Loucy (cell line): ENCODE measurements around the gene FBXL14.

Experiments
- EZH2phosphoT487 ChIP-seq: fragments of 200-600 bp; IDR thresholded peaks from 2 replicates; pipeline ENCODE4 v1.6.1; 2018; ENCODE audit warnings: antibody characterized with exemption, mild to moderate bottlenecking, moderate library complexity, borderline replicate concordance
- TF ChIP-seq, protein P1 (sequence below): fragments of 200-600 bp; sonication (generic); conservative IDR thresholded peaks from 2 replicates; pipeline ENCODE4 v1.5.1; 2014; ENCODE audit warnings: mild to moderate bottlenecking, antibody characterized with exemption, low read length

DNA sequence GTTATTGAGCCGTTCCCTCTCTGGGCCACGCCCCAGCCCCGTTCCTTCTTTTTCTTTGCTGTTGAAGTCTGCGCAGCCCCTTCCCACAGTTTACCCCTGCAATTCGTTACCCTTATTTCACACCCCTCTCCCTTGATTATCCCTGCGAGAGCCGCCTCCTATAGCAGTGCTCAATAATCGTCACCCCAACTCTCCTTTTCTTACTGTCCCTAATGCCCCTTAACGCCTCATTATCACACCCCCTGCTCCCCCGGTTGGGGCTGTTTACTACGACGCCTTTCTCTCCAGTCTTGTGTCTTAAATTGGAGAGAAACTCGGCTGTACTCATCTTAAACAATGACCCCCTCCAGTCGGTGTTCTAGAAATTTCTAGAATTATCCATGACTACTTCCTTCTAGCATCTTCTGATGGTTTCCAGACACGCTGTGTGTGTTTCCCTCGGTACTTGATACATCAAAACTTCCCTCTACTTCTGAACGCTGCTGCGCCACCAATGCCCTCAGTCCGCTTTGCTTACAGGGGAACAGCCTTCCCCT is 713 bp upstream of the FBXL14 start:
- TF ChIP-seq, protein P1, sequence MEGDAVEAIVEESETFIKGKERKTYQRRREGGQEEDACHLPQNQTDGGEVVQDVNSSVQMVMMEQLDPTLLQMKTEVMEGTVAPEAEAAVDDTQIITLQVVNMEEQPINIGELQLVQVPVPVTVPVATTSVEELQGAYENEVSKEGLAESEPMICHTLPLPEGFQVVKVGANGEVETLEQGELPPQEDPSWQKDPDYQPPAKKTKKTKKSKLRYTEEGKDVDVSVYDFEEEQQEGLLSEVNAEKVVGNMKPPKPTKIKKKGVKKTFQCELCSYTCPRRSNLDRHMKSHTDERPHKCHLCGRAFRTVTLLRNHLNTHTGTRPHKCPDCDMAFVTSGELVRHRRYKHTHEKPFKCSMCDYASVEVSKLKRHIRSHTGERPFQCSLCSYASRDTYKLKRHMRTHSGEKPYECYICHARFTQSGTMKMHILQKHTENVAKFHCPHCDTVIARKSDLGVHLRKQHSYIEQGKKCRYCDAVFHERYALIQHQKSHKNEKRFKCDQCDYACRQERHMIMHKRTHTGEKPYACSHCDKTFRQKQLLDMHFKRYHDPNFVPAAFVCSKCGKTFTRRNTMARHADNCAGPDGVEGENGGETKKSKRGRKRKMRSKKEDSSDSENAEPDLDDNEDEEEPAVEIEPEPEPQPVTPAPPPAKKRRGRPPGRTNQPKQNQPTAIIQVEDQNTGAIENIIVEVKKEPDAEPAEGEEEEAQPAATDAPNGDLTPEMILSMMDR, result no peak
- no peak for TF ChIP-seq EZH2phosphoT487
